Ishikawa (cell line): ENCODE measurements around the gene PHGDH.

Source experiments
- CEBPB ChIP-seq: IDR thresholded peaks from 2 replicates; pipeline ENCODE4 v1.6.1; 2012
- CREB1 ChIP-seq: IDR thresholded peaks from 2 replicates; pipeline ENCODE4 v1.6.1; 2012; ENCODE audit warnings: low read depth
- EGR1 ChIP-seq: IDR thresholded peaks from 2 replicates; pipeline ENCODE4 v1.6.1; 2012
- EP300 ChIP-seq: IDR thresholded peaks from 2 replicates; pipeline ENCODE4 v1.6.1; 2012; ENCODE audit warnings: borderline replicate concordance
- FOXM1 ChIP-seq: IDR thresholded peaks from 2 replicates; pipeline ENCODE4 v1.6.1; 2012; ENCODE audit warnings: low read depth, borderline replicate concordance
- MAX ChIP-seq: IDR thresholded peaks from 2 replicates; pipeline ENCODE4 v1.6.1; 2012
- NFIC ChIP-seq: IDR thresholded peaks from 2 replicates; pipeline ENCODE4 v1.6.1; 2012
- RAD21 ChIP-seq: IDR thresholded peaks from 2 replicates; pipeline ENCODE4 v1.6.1; 2012; ENCODE audit warnings: low read depth
- REST ChIP-seq: IDR thresholded peaks from 2 replicates; pipeline ENCODE4 v1.6.1; 2012; ENCODE audit warnings: low read depth, mild to moderate bottlenecking
- TAF1 ChIP-seq: IDR thresholded peaks from 2 replicates; pipeline ENCODE4 v1.6.1; 2012; ENCODE audit warnings: low read depth, mild to moderate bottlenecking
- TCF12 ChIP-seq: IDR thresholded peaks from 2 replicates; pipeline ENCODE4 v1.6.1; 2012; ENCODE audit warnings: low read depth
- TEAD4 ChIP-seq: IDR thresholded peaks from 2 replicates; pipeline ENCODE4 v1.6.1; 2012
- USF1 ChIP-seq: IDR thresholded peaks from 2 replicates; pipeline ENCODE4 v1.6.1; 2012
- ZBTB7A ChIP-seq: IDR thresholded peaks from 2 replicates; pipeline ENCODE4 v1.6.1; 2012; ENCODE audit warnings: low read depth

Gene PHGDH

GRCh38 chr1:119778886-119779560 is 67.3 kb downstream of the PHGDH start:
- TF ChIP-seq FOXM1 (no peak), CREB1 (no peak)

- TF ChIP-seq CEBPB (no peak), RAD21 (no peak), CREB1 (no peak), TAF1 (no peak)
These were observed 68.2 kb downstream of the PHGDH start for GRCh38 chr1:119779869-119780356.

GRCh38 chr1:119781434-119782210 is 69.9 kb downstream of the PHGDH start:
- TF ChIP-seq ZBTB7A: no peak
- TF ChIP-seq TAF1: no peak
- TF ChIP-seq EGR1: no peak
- TF ChIP-seq FOXM1: no peak
- no peak for TF ChIP-seq CREB1
- no peak for TF ChIP-seq NFIC

- TF ChIP-seq TEAD4: peak; percentile 29; the same call in 1 of the 2 replicates
- TF ChIP-seq USF1: no peak
- TF ChIP-seq MAX: peak; percentile 40; the same call in 1 of the 2 replicates
These were observed 71.0 kb downstream of the PHGDH start for GRCh38 chr1:119782631-119783325.

- peak; percentile 89 for TF ChIP-seq CEBPB
- TF ChIP-seq ZBTB7A: no peak
These were observed 71.8 kb downstream of the PHGDH start for GRCh38 chr1:119783354-119784185.

GRCh38 chr1:119784191-119784781 is 72.6 kb downstream of the PHGDH start:
- TF ChIP-seq CEBPB (peak; percentile 77), FOXM1 (no peak), CREB1 (no peak), EP300 (no peak)

GRCh38 chr1:119787776-119788175 is 76.0 kb downstream of the PHGDH start:
- TF ChIP-seq REST (no peak), CEBPB (no peak), NFIC (no peak), TCF12 (no peak), TAF1 (no peak), EP300 (no peak), RAD21 (no peak)

- no peak for TF ChIP-seq MAX
- TF ChIP-seq ZBTB7A: no peak
- TF ChIP-seq FOXM1: no peak
These were observed 78.9 kb downstream of the PHGDH start for GRCh38 chr1:119790451-119791198.
